Hepatic stellate cell (primary cell): ENCODE results near the gene CD151.

ENCODE experiments used
- DNase-seq: peaks from one replicate; pipeline ENCODE4 v3.0.0; 2011; ENCODE audit warnings: low spot score

The CD151 gene

DNA sequence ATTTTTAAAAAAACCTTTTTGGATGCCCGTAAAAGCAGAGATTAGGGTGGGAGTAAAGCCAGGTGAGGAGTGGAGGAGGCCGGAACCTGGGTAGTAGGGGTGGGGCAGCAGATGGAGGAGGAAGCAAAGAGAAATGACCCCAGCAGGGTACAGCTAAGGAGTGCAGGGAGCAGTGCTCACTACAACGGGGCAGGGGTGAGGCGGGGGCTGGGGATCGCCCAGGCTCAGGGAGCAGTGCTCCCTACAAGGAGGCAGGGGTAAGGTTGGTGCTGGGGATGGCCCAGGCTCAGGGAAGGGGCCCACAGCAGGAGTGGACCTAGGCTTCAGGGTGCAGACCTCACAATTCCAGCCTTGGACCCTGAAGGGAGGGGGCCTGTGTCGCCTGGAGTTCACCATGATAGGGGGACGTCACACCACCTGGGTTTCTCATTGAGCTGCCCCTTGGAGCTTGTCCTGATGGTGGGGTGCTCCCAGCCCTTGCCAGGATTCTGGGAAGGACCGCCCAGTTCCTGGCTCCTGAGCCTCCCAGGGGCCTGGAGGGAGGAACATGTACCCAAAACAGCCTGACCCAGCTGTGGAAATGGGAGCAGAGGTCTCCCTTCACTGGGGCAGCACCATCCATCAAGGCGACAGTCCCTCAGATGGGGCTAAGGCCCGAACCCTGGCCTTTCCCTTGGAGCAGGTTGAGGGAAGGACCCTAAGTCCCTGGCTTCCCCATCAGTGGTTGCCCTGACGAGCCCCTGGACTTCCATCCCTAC, 16.9 kb upstream of the CD151 start:
- no peak for DNase-seq

DNA sequence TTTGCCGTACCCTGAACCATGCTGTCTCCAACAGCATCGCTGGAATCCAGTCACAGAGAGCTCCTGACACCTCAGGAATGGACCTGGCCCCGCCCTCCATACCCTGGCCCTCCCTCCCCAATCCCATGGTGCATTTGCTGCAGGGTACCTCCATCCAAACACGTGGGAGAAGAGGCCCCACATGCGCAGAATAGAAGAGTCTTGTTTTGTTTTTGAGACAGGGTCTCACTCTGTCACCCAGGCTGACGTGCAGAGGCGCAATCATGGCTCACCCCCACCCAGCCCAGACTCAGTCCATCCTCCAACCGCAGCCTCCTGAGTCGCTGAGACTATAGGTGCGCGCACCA, 16.3 kb upstream of the CD151 start:
- DNase-seq = no peak

DNA sequence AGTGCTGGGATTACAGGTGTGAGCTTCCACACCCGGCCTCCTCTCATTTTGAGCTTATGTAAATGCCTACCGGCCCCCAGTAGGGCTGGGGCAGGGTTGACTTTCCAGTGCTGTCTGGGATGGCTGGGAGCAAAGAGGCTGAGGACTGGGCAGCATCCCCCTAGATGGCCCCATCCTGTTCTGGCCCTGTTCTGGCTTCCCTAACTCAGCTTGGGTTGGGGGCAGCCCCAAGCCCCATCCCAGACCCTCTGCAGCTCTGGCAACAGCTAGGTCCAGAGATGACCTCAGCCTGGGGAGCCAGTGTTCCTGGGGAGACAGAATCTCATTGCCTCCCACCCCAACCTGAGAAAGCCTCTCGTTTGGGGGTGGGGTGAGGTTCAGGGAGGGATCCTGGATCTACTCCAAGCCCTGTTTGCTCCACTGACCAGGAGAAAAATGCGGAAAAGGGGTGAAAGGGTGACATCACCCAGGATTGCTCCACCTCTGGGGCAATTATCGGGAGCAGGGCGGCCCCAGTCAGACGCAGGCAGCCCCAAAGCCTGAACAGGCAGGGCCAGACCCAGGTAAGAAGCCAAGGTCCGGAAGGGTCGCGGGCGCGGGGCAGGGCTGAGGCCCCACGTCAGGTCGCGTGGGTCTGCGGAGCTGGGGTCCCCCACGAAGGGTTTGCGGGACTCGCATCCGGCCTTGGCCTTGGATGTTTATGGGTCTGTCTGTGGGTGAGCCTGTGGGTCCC, 14.2 kb upstream of the CD151 start, which contains the start of gene PNPLA2:
PNPLA2 (plus strand) TSS at position 519 of the 733 bp plus-strand sequence. CDS start 805 bp downstream, outside the sequence.
- peak; percentile 67 for DNase-seq

DNA sequence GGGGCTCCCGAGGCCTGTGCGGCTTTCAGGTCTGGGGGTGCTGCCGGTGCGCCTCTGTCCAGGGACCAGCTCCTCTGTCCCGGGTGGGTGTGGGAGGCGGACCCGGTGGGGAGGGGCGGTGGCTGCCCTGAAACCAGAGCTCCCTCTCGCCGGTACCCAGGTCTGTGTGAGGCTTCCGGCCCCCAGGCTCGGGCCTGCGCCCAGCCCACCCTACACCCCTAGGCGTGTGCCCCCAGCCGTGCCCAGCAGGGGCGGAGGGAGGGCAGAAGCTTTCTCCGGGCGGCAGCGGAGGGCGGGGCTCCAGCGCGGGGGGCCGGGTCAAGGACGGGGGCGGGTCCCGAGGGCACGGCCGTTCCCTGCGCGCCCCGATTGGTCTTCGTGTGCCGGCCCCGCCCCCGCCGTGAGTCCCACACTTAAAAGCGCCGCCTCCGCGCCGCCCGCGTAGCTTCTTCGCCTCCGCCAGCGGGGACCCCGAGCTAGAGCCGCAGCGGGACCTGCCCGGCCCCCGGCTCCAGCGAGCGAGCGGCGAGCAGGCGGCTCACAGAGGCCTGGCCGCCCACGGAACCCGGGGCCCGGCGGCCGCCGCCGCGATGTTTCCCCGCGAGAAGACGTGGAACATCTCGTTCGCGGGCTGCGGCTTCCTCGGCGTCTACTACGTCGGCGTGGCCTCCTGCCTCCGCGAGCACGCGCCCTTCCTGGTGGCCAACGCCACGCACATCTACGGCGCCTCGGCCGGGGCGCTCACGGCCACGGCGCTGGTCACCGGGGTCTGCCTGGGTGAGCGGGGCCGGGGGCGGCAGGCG, 13.4 kb upstream of the CD151 start:
- peak; percentile 89 for DNase-seq

DNA sequence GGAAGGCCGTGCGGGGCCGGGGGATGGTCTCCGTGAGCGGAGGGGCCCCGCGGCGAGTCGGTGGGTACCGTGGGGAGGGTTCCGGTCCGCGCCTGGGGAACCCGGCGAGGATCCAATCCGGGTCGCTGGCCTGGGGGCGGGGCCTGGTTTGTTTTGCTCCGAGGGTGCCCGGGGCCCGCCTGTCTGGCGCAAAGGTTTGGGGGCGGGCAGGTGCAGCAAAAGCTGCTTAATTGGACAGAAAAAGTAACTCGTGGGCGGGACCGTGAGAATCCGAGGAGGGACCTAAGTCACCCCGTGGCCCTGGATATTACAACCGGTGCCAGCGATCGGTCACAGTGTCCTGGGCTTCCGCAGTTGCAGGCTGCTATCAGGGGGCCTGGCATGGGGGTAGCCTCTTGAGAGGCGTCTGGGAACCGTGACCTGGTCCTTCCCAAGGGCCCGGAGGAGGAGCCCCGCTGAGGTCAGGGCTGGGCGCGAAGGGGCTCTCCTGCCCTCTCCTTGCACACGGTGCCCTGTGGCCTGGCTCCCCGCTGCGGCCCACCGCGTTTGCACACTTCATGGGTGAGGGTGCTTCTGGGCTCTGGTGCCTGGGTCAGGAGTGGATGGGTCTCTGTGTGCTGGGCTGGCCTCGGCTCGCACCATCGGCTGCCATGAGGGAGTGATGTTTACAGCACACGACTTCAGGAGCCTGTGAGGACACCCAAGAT, 12.7 kb upstream of the CD151 start:
- DNase-seq = peak; percentile 73

DNA sequence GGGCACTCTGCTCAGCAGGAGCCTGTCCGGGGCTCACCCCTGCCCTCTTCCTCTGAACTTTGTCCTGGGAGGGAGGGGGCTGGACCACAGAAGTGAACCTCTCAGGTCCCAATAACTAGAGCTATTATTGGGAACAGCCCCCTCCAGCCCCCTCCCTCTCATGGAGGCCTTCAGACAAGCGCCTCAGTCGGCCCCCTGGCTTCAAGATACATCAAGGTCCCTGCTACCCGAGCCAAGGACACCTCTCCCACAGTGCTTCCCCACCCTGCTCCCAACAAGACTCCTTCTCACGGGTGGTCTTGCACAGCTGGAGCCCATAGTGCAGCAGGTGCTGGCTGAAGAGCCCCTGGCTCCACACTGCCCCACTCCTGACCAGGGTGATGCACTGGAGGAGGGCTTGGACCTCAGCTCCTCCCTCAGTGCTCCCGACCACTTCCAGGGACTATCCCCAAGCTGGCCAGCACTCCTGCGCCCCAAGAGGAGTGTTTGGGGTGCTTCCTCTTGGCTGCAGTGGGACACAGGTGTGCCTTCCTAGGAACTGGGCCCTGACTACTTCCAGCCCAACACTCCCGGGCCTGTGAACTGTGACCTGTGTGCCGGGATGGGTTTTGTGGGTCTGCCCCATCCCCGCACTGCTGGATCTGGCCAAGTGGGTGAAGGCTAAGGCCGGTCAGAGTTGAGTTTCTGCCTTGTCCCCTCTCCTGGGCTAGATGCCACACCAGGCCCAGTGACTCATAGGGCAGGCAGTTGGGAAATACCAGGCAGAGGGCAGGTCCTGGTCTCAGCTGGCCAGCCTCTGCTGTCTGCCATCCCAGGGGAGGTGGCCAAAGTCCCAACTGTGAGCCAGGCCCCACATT, 11.9 kb upstream of the CD151 start:
- peak; percentile 89 for DNase-seq

DNA sequence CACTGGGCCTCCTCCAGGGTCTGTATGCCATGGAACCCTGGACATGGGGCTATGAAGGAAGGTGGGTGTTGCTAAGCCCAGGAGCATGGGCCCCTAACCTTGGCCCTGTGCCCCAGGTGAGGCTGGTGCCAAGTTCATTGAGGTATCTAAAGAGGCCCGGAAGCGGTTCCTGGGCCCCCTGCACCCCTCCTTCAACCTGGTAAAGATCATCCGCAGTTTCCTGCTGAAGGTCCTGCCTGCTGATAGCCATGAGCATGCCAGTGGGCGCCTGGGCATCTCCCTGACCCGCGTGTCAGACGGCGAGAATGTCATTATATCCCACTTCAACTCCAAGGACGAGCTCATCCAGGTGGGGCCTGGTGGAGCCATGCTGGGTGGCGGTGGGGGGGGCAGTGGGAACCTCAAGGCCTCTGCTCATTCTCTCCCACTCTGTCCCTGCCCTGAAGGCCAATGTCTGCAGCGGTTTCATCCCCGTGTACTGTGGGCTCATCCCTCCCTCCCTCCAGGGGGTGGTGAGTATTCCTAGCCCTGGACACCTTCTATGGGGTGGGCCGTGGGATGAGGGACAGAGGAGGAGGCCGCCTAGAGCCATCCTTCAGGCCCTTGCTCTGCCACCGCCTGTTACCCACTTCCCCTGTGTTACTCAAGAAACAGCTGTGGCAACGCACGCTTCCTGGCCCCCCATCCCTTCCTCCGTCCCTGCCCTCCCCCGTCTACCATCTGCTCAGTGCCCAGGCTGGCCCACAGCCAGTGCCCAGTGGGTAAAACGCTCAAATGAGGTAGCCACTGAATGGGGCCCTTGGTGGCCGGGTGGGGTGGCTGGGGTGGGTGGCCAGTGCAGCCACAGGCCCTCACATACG, 11.0 kb upstream of the CD151 start:
- no peak for DNase-seq

DNA sequence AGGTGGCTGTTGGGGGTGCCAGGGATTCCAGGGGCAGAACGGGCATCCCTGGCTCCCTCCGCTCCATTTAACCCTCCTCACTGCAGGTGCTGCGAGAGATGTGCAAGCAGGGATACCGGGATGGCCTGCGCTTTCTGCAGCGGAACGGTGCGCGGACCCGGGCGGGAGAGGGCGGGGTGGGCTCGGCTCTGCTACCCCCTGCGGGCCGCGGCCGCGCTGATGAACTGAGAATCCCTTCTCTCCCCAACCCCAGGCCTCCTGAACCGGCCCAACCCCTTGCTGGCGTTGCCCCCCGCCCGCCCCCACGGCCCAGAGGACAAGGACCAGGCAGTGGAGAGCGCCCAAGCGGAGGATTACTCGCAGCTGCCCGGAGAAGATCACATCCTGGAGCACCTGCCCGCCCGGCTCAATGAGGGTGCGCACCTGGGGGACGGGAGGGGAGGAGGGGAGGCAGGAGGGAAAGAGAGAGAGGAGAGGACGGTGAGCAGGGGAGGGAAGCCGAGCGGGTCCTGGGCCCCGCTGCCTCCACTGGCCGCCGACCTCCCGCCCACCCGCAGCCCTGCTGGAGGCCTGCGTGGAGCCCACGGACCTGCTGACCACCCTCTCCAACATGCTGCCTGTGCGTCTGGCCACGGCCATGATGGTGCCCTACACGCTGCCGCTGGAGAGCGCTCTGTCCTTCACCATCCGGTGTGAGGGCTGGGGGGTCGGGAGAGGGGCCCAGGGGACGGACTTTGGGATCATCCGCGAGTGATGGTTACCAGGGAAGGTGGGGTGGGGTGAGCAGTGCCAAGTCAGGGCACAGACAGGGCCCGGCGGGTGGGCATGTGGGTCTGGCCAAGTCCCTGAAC, 9.1 kb upstream of the CD151 start:
- no peak for DNase-seq

DNA sequence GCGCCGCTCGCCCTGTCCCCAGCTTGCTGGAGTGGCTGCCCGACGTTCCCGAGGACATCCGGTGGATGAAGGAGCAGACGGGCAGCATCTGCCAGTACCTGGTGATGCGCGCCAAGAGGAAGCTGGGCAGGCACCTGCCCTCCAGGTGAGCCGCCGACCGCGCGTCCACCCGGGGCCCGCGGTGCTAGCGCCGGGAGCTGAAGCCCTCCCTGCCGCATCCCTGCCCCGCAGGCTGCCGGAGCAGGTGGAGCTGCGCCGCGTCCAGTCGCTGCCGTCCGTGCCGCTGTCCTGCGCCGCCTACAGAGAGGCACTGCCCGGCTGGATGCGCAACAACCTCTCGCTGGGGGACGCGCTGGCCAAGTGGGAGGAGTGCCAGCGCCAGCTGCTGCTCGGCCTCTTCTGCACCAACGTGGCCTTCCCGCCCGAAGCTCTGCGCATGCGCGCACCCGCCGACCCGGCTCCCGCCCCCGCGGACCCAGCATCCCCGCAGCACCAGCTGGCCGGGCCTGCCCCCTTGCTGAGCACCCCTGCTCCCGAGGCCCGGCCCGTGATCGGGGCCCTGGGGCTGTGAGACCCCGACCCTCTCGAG, 8.4 kb upstream of the CD151 start:
- no peak for DNase-seq

DNA sequence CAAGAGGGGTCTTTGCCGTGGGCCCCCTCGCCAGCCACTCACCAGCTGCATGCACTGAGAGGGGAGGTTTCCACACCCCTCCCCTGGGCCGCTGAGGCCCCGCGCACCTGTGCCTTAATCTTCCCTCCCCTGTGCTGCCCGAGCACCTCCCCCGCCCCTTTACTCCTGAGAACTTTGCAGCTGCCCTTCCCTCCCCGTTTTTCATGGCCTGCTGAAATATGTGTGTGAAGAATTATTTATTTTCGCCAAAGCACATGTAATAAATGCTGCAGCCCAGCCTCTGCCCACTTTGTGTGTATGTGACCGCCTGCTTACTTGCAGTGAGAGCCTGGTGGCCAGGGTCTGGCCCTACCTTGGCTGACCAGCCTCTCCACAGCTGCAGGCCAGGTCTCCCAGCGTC, 7.8 kb upstream of the CD151 start:
- DNase-seq = no peak

DNA sequence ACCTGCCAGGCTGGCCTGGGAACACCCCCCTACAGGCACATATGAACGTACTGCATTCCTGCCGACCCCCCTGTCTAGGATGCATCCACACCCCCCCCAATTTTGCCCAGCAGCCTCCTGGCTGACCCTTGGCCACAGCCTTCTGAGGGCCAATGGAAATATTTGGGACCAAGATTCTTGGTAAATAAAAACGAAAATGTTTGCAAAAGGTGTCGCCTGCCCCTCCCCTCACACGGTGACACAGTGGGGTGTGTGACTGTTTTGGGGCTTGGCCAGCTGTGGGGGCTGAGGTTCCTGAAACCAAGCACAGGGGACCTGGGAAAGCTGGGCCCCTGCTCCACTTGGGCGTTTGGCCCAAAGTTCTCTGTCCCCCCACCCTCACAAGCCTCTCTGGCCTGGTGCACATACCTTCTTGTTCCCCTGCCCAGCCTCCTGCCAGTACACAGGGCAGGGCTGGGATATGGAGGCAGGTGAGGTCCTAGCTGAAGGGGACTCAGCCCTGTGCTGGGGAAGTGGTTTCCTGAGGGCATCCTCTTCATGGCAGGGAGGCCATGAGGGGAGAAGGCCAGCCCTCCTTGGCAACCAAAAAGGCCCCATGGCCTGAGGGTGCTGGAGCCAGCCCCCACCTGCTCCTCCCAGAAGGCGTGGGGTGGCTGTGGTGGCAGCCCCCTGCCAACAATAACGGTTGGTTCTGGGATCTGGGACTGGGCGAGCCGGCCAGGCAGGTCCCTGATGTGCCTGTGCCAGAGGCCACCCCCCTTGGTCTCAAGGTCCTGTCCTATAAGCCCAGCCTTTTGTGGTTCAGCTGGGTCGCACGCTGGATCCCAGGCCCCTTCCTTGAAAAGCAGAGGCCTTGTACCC, 7.2 kb upstream of the CD151 start:
- no peak for DNase-seq

DNA sequence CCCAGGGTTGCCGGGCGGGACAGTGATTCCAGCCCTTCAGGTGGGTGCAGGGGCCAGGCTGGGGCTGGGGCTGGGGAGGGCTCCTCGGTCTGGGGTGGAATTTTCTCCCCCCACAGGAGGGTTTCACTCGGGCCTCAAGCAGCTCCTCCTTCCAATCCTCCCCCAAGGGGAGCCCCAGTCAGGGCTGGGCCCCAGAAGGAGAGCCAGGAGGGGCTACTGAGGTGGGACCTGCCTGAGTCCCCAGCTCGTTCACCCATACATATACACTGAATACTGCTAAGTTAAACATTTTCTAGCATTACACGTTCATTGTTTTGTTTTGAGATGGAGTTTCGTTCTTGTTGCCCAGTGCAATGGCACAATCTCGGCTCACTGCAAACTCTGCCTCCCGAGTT, 6.5 kb upstream of the CD151 start:
- no peak for DNase-seq

DNA sequence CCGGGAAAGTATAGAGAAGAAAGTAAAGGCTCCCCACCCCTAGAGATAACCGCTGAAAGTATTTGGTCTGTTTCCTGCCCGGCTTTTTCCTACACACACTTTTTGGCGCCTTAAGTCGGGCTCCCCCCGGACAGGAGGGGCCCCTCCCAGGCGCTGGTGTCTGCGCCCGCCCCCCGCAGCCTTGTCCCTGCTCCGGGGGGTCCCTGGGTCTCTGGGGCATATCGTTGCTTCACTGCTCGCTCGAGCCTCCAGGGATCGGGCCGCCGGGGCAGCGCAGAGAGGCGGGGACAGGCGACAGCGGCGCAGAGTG, 6.0 kb upstream of the CD151 start:
- DNase-seq = no peak

DNA sequence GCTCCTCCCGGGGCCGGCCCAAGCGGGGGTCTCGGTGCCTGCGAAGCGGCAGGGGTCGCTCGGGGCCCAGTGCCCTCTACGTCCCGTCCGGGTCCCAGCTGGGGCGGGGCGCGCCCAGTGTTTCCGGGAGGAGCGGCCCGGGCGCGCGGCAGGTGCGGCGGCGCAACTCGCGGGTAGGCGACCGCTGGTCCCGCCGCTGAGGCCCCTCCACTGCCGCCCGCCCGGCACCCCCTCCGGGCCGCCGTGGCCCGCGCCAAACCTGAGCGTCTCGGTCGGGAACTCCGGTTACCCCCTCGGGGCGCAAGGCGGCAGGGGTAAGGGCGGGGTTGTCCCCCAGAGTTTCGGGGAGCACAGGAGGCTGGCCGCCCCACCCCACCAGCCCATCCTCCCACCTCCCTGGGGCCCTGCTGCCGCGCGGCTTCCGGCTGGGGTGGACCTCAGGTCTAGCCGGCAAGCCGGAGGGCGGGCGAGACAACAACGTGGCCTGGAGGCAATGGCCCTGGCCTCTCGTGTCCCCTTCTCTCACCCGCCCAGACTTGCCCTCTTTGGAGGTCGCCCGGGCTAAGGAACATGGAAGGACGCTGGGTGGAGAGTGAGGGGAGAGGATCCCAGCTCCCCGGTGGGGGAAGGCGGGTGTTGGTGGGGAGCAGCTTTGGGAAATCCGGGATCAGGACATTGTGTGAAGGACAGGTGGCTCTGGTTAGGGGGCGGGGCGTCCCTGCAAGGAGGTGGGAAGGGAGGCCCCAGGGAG, 5.4 kb upstream of the CD151 start:
- DNase-seq = no peak

DNA sequence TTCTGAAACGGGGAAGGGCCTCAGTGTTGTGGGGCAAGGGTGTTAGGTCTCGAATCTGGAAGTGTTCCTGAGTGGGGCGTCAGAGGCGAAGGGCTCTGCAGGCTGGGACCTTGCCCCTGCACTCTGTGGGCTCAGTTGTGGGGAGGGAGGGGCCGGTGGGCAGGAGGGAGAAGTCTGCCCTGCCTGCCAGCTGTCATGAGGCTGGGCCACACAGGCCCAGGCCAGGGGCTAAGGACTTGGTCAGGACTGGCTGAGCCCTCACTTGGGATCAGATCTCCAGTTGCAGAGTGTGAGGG, 4.9 kb upstream of the CD151 start, which contains the start of gene CRACR2B:
CRACR2B (plus strand) TSS at position 23 of the 296 bp plus-strand sequence. CDS start 689 bp downstream, outside the sequence.
- no peak for DNase-seq

DNA sequence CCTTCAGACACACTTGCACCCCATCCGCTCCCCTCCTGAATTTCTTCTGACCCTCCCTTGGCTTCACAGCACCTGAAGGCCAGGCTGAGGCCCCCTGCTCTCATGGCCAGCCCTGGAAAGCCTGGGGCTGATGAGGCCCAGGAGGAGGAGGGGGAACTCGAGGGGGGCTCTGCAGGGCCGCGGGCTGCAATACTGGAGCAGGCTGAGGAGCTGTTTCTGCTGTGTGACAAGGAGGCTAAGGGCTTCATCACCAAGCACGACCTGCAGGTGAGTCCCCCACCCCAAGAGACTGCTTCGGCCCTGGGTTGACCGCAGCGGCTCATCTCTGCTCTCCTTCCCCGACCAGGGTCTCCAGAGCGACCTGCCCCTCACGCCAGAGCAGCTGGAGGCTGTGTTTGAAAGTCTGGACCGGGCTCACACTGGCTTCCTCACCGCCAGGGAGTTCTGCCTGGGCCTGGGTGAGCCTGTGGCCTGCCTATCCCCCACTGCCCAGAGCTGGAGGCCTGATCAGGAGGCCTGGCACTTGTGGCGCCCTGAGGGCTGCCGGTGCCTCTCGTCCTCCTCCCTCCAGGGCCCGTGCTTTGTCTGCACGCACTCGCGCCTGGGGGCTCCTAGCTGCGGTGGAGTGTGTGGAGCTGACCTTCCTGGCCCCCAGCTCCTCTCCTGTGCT, 4.1 kb upstream of the CD151 start:
- no peak for DNase-seq
